SKM-1 (cell line): ENCODE measurements around the gene HAL.

Experiments used
- DNase-seq: peaks from one replicate; lab custom pipeline; 2025; ENCODE audit not compliant: unreplicated experiment; lab: John Stamatoyannopoulos, UW

The HAL gene, protein sequence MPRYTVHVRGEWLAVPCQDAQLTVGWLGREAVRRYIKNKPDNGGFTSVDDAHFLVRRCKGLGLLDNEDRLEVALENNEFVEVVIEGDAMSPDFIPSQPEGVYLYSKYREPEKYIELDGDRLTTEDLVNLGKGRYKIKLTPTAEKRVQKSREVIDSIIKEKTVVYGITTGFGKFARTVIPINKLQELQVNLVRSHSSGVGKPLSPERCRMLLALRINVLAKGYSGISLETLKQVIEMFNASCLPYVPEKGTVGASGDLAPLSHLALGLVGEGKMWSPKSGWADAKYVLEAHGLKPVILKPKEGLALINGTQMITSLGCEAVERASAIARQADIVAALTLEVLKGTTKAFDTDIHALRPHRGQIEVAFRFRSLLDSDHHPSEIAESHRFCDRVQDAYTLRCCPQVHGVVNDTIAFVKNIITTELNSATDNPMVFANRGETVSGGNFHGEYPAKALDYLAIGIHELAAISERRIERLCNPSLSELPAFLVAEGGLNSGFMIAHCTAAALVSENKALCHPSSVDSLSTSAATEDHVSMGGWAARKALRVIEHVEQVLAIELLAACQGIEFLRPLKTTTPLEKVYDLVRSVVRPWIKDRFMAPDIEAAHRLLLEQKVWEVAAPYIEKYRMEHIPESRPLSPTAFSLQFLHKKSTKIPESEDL

DNA sequence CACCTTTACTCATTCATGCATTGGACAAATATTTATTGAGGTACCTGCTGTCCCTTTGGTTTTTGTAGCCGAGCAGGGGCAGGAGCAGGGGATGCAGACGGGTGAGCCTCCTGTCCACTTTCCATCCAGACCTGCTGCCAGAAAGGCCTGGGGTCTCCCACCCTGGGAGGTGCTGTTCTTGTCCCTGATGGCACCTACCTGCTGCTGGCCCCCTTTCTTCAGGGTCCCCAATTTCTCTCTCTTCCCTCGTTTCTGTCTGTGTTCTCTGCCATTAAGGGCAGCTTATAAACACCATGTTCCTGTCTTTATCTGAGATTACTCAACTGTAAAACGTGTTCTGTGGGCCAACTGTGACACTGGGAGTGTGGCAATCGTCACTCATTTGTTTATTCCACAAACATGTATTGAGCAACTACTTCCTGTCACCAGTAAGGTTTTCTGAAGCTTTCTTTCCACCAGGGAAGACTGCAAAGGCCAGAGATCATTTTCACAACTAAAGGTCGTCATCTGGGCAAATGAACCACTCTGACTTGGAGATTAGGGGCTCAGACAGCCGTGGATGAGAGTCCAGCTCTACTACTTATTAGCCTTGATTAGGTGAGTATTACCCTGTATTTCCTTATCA is at the start of gene HAL:
Gene HAL, minus strand, starts transcription at position 311 of the 625 bp plus-strand sequence. CDS start 434 bp downstream, outside the sequence.
- peak; percentile 25 for DNase-seq

DNA sequence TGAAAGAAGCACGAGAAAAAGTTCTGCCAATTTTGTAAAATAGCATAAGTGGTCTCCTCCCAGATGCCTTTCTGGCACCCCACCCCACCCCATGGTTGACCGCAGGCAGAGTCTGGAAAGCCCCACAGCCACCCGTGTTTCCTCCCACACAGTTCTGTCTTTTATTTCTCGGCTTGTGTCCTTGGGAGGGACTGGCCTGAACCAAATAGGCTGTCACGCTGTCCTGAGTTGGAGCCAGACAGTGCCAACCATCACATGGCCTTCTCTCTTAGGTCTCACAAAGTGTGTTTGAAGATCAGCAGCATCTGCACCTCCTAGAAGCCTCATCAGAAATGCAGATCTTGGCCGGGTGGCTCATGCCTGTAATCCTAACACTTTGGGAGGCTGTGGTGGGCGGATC is 49.4 kb upstream of the HAL start:
- DNase-seq, result no peak

DNA sequence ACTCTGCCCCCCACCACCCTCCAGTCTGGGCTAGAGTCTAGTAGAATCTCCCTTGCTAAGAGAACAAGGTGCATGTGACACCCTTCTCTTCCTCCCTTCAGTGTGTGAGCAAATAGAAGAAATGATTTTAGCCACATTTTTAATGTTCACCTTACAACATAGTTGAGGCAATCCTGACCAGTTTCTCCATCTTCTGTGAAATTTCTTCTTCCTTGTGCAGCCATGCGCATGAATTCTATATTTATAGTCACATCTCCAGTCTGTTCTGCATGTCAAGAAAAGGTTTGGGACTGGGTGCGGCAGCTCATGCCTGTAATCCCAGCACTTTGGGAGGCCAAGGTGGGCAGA is 48.8 kb upstream of the HAL start:
- no peak for DNase-seq

DNA sequence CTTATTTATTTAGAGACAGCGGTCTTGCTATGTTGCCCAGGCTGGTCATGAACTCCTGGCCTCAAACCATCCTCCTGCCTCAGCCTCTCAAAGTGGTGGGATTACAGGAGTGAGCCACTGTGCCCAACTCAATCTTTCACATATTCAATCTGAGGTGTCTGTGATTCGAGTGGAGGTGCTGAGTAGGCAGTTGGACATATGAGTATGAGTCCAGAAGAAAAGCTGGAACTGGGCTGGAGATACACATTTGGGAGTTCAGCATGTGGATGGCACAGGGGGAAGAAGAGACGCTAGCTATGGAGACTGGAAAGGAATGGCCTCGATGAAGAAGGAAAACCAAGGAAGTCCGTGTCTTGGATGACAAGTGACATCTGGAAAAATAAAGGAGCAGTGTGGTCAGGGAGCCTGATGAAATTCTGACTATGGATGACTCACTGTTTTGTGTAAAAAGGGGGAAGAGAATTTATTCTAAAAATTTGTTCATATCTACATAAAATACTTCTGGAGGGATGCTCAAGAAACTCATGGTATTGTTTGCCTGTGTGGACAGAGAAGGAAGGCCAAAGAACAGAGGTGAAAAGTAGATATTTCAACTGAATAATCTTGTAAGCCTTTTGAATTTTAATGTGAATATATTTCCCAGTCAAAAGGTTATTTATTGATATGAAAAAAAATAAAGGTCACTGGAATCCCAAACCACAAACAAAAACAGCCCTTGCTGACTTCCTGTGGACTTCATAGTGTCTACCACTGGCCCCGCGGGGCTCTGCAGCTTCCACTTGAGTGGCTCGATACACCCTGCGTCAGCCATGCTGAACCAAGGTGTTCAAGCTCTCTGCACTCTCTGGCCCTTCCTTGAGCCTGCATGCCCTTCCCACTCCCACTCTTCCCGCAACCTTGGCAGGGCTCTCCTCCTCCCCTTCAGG is 48.1 kb upstream of the HAL start:
- no peak for DNase-seq

DNA sequence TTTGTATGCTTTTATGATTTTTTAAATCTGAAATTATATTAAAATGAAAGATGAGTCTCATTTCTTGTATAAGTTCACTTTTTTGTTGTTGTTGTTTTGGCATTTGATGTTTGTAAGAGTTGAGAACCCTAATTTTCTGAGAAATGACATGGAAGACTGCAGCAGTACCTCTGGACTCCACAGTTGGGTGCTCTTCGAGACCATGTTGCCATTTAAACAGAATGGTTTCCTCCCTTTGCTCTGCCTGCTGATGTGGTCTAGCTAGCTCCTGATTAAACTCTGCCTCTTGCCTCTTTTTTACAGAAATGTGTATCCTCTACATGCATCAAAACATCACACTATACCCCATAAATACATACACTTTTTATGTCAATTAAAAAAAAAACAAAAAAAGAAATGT is 45.0 kb upstream of the HAL start:
- DNase-seq, result no peak

DNA sequence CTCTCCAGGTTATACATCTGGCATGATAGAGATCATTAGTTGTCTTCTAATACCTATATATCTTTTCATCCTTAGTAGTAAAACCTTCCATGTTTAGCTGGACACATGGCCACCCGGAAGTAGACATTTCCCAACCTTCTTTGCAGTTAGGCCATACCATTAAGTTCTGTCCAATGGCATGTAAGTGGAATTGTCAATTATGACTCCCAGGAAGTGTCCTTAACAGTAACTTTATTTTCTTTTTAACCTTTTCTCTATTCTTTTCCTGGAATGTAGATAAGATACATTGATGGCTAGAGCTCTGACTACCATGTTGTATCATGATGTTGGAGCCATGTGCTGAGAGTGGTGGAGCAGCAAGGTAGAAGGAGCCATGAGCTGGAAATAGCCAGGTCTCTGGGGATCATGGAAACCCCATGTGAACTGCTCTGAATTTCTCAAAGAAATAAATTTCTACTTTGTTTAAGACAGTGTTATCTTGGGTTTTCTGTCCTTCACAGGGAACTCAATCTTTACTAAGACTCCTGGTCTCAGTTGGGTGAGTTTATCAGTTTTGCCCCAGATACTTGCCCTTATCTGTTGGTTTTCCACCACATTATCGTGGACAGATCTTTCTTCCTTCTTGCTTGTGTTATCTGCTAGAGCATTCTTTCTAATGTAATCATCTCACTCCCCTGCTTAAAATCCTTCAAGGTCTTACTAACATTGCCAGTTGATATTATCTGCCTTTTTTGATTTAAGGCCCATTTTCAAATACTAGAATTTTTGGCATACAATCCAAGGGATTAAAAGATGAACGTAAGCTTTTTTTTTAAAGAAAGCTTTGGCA is 44.4 kb upstream of the HAL start:
- no peak for DNase-seq

DNA sequence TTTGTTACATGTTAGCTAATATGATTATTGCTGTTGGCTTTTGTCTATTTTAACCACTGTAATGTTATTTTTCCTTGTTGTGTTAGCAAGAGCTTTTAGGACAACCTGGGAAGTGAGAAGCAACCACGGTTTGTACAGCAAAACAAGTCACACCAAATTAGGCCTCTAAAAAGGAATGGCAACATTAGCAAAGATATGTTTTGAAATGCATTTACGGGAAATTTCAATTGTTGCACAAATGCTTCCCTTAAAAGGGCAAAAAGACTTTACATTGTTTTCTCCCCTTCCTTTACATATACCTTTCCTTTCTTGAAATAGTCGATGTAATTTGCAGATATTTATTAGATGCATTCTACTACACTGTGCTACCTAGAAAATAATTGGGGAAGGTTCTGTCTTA is 43.4 kb upstream of the HAL start:
- no peak for DNase-seq

DNA sequence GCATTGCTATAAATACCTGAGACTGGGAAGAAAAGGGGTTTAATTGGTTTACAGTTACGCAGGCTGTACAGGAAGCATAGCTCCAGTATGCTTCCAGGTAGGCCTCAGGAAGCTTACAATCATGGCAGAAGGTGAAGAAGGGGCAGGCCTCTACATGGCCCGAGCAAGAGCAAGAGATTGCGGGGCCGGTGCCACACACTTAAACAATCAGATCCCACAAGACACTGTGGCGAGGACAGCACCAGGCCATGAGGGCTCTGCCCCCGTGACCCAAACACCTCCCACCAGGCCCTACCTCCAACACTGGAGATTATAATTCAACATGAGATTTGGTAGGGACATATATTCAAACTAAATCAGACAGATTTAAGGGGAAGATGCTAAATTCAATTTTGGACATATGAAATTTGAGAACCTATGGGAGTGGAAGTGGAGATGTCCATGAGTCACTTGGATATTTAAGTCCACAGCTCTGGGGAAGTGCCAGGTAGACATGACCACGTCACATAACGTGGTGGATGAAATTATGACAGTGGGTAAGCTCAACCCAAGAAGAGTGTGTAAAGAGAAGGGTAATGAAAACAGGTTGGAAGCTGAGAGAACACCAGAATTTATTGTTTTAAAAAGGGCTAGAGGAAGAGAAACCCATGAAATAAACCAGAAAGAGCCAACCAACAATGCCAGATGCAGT is 40.8 kb upstream of the HAL start:
- no peak for DNase-seq

DNA sequence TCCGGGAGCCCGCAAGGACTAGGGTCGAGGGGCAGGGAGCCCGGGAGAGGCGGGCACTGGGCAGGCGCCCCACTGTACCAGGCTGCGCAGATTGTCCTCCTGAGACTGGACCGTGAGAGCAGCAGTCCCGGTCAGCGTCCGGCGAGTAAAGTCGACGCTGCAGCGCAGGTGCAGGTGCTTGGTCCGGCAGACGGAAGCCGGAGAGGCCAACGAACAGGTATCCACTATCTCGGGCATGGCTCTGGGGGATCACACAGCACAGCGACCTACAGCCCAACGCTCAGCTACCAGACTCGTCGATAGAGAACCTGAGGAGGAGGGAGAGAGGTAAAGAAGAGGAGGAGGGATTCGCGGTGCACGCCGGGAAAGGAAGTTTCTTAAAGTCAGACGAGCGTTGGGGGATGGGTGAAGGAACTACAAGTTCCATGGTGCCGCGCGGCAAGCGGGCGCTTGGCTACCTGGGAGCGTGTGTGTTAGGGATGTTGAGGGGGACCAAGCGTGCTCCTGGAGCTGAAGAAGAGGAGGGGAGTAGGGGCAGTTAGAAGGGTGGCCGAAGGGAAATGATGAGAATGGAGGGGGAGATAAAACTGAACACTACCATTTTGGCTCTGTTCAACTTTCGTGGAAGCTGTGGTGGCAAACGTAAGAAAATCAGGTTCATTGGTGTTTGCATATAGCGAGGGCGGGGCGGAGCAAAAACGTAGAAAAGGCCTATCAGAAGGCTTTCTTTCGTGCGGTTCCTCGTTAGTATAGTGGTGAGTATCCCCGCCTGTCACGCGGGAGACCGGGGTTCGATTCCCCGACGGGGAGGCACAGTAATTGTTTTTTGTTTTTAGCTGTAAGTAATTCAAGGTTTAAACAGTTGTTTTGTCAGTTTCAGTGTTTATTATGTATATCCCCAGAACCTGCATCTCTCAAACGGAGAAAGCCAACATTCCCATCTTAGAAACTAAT is 39.4 kb upstream of the HAL start, which contains the start of gene LTA4H:
Gene LTA4H, minus strand, starts transcription at position 305 of the 954 bp plus-strand sequence. Its CDS starts 68 bp downstream, at position 237.
- peak; percentile 64 for DNase-seq

DNA sequence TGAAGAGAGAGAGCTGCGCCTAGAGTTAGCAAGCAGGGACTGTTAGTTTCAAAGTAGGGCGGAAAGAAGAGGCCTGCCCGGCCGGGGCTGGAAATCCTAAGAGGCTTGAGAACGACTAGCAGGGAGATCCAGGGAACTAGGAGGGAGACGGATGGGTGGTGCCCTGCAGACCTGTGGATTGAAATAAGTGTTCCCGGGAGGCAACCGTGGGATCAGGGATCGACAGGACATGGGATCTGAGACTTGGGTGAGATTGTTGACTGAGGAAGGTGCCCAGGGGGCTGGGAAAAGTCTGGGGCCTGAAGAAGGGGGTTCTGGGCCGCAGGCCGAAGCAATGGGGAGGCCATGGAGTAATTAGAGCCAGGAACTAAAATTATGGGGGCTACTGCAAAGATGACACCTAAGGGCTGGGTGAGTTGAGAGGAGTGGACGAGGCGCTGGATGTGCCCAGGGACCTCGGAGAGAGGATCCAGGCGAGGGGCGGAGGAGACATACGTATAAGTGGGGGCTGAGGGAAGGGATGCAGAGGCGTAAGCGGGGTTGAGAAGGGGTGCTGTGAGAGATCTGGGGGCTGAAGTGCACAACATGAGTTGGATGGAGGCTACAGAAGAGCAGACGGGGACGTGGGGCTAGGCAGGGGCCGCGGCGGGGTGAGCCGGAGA is 38.6 kb upstream of the HAL start:
- no peak for DNase-seq

DNA sequence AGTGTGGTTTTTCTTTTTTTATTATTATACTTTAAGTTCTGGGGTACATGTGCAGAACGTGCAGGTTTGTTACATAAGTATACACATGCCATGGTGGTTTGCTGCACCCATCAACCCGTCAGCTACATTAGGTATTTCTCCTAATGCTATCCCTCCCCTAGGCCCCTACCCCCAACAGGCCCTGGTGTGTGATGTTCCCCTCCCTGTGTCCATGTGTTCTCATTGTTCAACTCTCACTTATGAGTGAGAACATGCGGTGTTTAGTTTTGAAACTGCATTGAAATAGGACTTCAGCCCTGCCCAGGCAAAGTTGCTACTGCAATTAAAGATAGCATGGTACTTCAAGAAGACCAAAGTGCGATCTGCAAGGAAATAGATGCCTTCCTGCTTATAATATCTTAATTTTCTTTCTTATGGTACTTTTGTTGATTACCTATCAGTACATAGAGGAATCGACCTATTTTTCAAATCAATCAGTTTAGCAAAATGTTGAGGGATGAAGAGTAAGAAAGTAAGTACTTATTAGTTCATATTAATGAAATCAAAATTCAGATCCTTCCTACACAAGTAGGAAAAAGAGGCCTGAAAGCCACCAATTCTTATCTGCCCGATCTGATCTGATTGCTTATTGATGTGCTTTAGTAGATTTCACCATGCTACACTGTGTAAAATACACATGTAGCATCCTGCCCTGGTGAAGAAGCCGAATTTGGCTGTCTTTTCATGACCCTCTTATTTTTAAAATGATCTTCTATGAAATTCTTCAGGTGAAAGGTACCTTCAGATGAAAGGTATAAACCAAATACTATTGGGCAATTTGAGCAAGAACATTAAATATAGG is 37.6 kb upstream of the HAL start:
- DNase-seq, result no peak

DNA sequence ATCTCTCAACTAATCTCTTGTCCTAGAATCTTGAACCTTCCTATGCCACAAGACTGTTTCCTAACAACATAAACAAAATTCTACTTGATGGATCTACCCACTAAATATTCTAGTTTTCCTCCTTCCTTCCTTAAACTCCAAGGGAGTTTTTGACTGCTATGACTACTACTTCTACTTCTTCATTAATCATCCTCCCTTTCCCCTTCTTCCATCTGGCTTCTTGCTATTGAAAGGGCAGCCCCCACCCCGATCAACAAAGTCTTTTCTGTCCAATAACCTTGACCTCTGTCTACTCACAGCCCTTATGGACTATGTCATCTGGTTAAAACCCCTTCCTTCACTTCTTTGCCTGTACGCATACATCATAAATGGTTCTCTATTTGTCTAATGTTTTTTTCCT is 33.7 kb upstream of the HAL start:
- DNase-seq, result no peak

DNA sequence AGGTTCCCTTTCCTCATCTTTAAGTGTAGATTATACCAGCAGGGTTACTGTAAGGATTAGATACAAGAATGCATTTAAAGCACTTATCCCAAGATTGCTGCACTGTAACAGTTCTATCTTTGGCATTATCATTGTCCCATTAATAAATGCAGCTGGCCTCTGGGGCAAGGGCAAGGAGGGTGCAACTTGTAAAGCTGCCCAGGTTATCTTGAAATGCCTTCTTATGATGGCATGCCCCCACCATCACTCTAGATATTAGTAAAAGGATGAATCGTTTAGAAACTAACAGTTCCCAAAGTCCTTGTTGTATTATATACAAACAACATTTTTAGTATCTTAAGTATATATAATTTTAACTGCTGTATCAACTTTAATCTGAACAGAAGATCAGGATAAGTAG is 32.4 kb upstream of the HAL start:
- DNase-seq, result no peak

DNA sequence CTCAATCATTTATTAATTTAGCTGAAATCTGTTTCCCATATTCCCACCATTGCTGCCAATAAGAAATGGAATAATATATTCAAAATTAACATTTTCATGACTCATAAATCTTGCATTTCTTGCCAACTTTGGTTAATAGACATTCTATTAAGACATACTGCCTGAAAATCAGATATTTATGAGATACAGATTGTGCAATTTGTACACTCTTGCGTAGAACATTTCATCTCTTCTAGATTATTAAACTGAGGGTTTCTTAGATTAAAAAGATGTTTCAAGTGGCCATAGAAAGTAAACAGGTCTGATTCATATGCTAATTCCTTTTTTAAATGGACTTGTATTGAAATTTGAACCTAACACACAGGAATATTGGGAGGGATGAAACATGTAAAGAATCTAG is 30.2 kb upstream of the HAL start:
- DNase-seq, result no peak

DNA sequence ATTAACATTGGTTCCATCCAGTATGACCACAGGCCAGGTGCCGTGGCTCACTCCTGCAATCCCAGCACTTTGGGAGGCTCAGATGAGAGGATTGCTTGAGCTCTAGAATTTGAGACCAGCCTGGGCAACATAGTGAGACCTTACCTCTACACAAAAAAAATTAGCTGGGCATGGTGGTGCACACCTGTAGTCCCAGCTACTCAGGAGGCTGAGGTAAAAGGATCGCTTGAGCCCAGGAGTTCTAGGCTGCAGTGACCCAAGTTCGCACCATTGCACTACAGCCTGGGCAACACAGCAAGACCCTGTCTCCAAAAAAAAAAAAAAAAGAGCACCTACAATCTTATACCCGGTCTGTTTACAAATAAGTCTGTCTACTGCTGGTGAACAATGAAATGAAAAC is 29.4 kb upstream of the HAL start:
- no peak for DNase-seq

DNA sequence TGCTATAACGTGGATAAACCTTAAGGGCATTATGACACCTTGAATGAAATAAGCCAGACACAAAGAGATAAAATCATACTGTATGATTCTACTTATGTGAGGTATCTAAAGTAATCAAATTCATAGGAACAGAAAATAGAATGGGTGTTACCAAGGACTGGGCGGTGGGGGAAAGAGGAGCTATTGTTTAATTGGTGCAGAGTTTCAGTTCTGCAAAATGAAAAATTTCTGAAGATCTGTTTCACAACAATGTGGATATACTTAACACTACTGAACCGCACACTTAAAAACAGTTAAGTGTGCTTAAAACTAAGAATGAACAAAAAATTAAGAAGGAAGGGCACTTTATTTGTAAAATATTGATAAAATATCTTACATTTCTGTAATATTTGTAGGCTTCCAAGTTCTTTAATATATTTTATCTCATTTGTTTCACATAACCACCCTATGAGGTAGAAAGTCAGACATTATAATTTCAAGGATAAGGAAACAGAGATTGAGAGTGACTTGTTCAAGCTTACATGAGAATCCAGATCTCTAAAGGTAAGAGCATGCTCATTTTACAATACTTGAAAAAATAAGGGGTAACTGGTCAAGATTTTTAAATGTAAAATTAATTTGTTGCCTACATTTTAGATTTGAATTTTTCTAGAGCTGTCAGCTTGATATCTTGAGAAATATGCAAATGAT is 24.3 kb upstream of the HAL start:
- DNase-seq, result peak; percentile 0

DNA sequence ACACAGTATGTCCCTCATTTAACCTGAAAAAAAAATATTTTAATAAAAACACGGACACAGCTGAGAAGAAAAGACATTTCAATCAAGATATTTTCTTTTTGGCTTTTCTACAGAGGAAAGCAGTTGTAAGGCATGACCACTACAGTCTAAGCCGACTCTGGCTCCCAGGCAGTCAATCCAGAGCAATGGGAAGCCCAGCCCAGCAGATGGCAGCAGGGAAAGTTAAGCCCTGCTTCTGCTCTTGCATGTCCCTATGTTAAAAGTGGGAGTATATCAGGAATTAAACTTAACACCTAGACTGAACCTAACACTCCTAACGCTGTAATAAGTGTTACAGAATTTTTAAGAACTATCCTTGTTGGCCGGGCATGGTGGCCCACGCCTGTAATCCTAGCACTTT is 19.5 kb upstream of the HAL start:
- DNase-seq, result no peak
